MM.1S (cell line): ENCODE data around the gene ARHGEF12.

Experiments used
- DNase-seq: peaks from one replicate; pipeline ENCODE4 v3.0.0-alpha.2; 2015
- H2AFZ ChIP-seq: fragments of 300-600 bp; sonication (generic); 2 replicates; pipeline ENCODE4 v1.6.0; 2016; ENCODE audit warnings: antibody characterized with exemption, low read length
- H3F3A ChIP-seq: fragments of 300-600 bp; sonication (generic); 2 replicates; pipeline ENCODE4 v1.6.1; 2016; ENCODE audit warnings: mild to moderate bottlenecking, antibody characterized with exemption, low read length, moderate library complexity, mixed read lengths; ENCODE audit not compliant: insufficient read depth
- H3K27ac ChIP-seq: fragments of 300-600 bp; sonication (generic); 2 replicates; pipeline ENCODE4 v1.5.1; 2016; ENCODE audit warnings: mild to moderate bottlenecking, low read length
- H3K27me3 ChIP-seq: fragments of 300-600 bp; sonication (generic); replicated peaks from 2 replicates; pipeline ENCODE4 v1.6.0; 2016; ENCODE audit warnings: low read length; ENCODE audit not compliant: insufficient read depth
- H3K36me3 ChIP-seq: fragments of 300-600 bp; sonication (generic); replicated peaks from 2 replicates; pipeline ENCODE4 v1.6.1; 2016; ENCODE audit warnings: mild to moderate bottlenecking, low read length, mixed read lengths; ENCODE audit not compliant: insufficient read depth
- H3K4me1 ChIP-seq: fragments of 300-600 bp; sonication (generic); 2 replicates; pipeline ENCODE4 v1.6.1; 2016; ENCODE audit warnings: low read length, mixed read lengths
- H3K4me2 ChIP-seq: fragments of 300-600 bp; sonication (generic); 2 replicates; pipeline ENCODE4 v1.6.0; 2016; ENCODE audit warnings: low read depth, low read length
- H3K4me3 ChIP-seq: fragments of 300-600 bp; sonication (generic); 2 replicates; pipeline ENCODE4 v1.5.1; 2016; ENCODE audit warnings: low read length, mixed read lengths
- H3K79me2 ChIP-seq: fragments of 300-600 bp; sonication (generic); 2 replicates; pipeline ENCODE4 v1.6.1; 2016; ENCODE audit warnings: mixed run types, low read length, mixed read lengths
- H3K9ac ChIP-seq: fragments of 300-600 bp; sonication (generic); 2 replicates; pipeline ENCODE4 v1.6.1; 2016; ENCODE audit warnings: low read length, mixed read lengths
- H3K9me2 ChIP-seq: fragments of 300-600 bp; sonication (generic); replicated peaks from 2 replicates; pipeline ENCODE4 v1.6.1; 2016; ENCODE audit warnings: mild to moderate bottlenecking, low read length, mixed read lengths; ENCODE audit not compliant: insufficient read depth
- H3K9me3 ChIP-seq: fragments of 300-600 bp; sonication (generic); replicated peaks from 2 replicates; pipeline ENCODE4 v1.6.1; 2016; ENCODE audit warnings: mild to moderate bottlenecking, low read length, mixed read lengths; ENCODE audit not compliant: insufficient read depth
- H4K20me1 ChIP-seq: fragments of 300-600 bp; sonication (generic); 2 replicates; pipeline ENCODE4 v1.6.1; 2016; ENCODE audit warnings: mild to moderate bottlenecking, low read length, moderate library complexity, mixed read lengths; ENCODE audit not compliant: insufficient read depth
- EZH2 ChIP-seq: fragments of 300-600 bp; sonication (generic); optimal IDR thresholded peaks from 2 replicates; pipeline ENCODE3; 2017; ENCODE audit warnings: low read depth, mild to moderate bottlenecking, antibody characterized with exemption, low read length, mixed read lengths
- EZH2phosphoT487 ChIP-seq: fragments of 300-600 bp; sonication (generic); IDR thresholded peaks from 2 replicates; pipeline ENCODE4 v1.6.1; 2018; ENCODE audit warnings: antibody characterized with exemption, low read length
- TF ChIP-seq, protein P1 (sequence below): fragments of 300-600 bp; sonication (generic); IDR thresholded peaks from 2 replicates; pipeline ENCODE4 v1.5.1; 2016; ENCODE audit warnings: antibody characterized with exemption, low read length, mixed read lengths

Gene ARHGEF12

DNA sequence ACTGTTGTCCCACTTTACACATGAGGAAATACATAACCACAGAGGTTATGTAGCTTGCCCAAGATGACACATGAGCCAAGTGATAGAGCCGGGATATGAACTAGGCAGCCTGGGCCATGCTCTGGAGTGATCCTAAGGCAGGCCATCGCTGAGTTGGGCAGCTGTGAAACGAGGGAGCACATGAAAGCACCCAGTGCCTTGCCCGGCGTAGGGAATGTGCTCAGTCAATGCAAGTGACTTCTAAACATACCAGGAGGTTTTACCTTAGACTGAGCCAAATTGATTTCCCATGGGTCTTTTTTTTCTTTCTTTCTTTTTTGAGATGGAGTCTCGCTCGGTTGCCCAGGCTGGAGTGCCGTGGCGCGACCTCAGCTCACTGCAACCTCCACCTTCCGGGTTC lies 185.8 kb downstream of the ARHGEF12 start:
- Histone ChIP-seq H3K36me3 (no peaks in the 10 kb centered on the region), H3K4me3 (no peak overlapping the region), H3K27ac (no peak overlapping the region), H4K20me1 (no peaks in the 10 kb centered on the region), H3K9me2 (no peaks in the 10 kb centered on the region), H3F3A (no peaks in the 10 kb centered on the region), H3K9ac (no peak overlapping the region), H3K4me2 (no peak overlapping the region), H3K9me3 (no peaks in the 10 kb centered on the region), H2AFZ (no peak overlapping the region), H3K79me2 (no peaks in the 10 kb centered on the region), H3K4me1 (no peaks in the 10 kb centered on the region), H3K27me3 (no peaks in the 10 kb centered on the region)
- TF ChIP-seq EZH2 (no peak), EZH2phosphoT487 (no peak)
- TF ChIP-seq, protein P1, sequence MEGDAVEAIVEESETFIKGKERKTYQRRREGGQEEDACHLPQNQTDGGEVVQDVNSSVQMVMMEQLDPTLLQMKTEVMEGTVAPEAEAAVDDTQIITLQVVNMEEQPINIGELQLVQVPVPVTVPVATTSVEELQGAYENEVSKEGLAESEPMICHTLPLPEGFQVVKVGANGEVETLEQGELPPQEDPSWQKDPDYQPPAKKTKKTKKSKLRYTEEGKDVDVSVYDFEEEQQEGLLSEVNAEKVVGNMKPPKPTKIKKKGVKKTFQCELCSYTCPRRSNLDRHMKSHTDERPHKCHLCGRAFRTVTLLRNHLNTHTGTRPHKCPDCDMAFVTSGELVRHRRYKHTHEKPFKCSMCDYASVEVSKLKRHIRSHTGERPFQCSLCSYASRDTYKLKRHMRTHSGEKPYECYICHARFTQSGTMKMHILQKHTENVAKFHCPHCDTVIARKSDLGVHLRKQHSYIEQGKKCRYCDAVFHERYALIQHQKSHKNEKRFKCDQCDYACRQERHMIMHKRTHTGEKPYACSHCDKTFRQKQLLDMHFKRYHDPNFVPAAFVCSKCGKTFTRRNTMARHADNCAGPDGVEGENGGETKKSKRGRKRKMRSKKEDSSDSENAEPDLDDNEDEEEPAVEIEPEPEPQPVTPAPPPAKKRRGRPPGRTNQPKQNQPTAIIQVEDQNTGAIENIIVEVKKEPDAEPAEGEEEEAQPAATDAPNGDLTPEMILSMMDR: no peak
- DNase-seq: no peak

DNA sequence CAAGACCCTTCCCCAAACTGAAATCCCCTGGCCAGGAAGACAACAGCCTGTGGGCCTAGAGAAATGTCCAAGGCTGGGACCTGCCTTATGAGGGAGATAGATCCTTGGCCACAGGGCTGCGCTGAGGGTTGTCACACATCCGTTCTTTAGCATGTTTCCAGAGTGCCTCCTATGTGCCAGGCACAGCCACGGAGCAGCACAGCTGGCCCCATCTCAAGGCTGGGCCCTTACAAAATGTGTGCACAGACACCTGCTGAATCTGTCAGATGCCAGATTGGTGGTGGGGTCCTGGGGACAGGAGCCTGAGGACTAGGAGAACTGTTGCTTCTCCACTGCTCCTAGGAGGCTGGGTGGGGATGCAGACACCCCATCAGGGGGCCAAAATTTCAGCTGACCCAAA lies 186.5 kb downstream of the ARHGEF12 start:
- no peak overlapping the region for H2AFZ ChIP-seq
- no peaks in the 10 kb centered on the region for H3K27me3 ChIP-seq
- H3K36me3 ChIP-seq: no peaks in the 10 kb centered on the region
- no peak overlapping the region for H3K4me3 ChIP-seq
- H3K79me2 ChIP-seq: no peaks in the 10 kb centered on the region
- H3F3A ChIP-seq: no peaks in the 10 kb centered on the region
- H3K27ac ChIP-seq: no peak overlapping the region
- H4K20me1 ChIP-seq: no peaks in the 10 kb centered on the region
- H3K9ac ChIP-seq: no peak overlapping the region
- no peaks in the 10 kb centered on the region for H3K9me3 ChIP-seq
- no peak overlapping the region for H3K4me2 ChIP-seq
- no peak for DNase-seq
- TF ChIP-seq EZH2 (no peak), EZH2phosphoT487 (no peak)
- TF ChIP-seq, protein P1: no peak
- no peaks in the 10 kb centered on the region for H3K4me1 ChIP-seq
- no peaks in the 10 kb centered on the region for H3K9me2 ChIP-seq

DNA sequence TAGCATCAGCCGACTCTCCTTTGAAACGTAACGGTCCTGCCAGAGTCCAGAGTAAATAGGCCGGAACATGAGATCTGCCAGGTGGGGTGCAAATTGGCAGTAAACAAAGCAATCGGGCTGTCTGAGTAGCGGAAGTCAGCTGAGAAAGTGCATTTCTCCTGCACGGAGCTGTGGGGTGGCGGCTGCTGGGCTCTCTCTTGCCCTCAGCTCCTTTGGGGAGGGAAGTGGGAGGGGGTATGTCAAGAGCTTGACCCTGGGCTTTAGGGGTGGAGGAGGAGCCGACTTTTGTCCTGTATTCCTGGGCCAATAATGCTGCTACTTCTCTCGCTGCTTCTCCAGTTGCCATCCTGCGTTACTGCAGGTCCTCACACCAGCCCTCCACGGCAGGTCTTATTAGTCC lies 187.0 kb downstream of the ARHGEF12 start:
- Histone ChIP-seq H3K79me2 (no peaks in the 10 kb centered on the region), H3K27me3 (no peaks in the 10 kb centered on the region), H3K36me3 (no peaks in the 10 kb centered on the region), H3K4me2 (no peak overlapping the region), H3K9me3 (no peaks in the 10 kb centered on the region), H3F3A (no peaks in the 10 kb centered on the region), H3K4me3 (no peak overlapping the region), H3K4me1 (no peaks in the 10 kb centered on the region), H3K9ac (no peak overlapping the region), H3K9me2 (no peaks in the 10 kb centered on the region), H4K20me1 (no peaks in the 10 kb centered on the region), H3K27ac (no peak overlapping the region), H2AFZ (no peak overlapping the region)
- TF ChIP-seq EZH2 (no peak), EZH2phosphoT487 (no peak)
- TF ChIP-seq, protein P1: no peak
- no peak for DNase-seq
